ENCODE data around the gene IRF8.

The IRF8 gene

DNA sequence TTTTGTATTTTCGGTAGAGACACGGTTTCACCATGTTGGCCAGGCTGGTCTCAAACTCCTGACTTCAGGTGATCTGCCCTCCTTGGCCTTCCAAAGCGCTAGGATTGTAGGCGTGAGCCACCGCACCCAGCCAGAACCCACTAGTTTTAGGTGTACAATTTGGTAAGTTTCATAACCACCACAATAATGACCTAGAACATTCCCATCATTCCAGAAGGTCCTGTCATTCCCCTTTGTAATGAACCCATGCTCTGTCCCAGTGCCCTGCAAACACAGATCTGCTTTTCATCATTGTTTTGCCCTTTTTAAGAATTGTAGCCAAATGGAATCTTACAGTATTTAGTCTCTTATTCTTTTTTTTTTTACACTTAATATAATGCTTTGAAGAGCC is 35.6 kb upstream of the IRF8 start:
- Histone ChIP-seq H2BK120ac (ENCODE audit: low read depth, low read length) (no peak overlapping the region), H3K4ac (ENCODE audit: low read depth, low read length) (no peak overlapping the region), H3K27ac (ENCODE audit: low read depth, low read length) (no peak overlapping the region), H3K4me1 (ENCODE audit: control insufficient read depth, low read depth, low read length) (no peaks in the 10 kb centered on the region), H2AK5ac (ENCODE audit: low read length) (no peak overlapping the region), H3K4me2 (ENCODE audit: low read length) (no peak overlapping the region), H4K8ac (ENCODE audit: low read depth, low read length) (no peak overlapping the region), H3K79me1 (ENCODE audit: low read length) (no peaks in the 10 kb centered on the region), H3K23ac (ENCODE audit: low read length) (no peak overlapping the region), H3K36me3 (ENCODE audit: control insufficient read depth, insufficient read depth, low read length) (no peaks in the 10 kb centered on the region), H3K18ac (ENCODE audit: low read length) (no peak overlapping the region), H2BK15ac (replicated peaks; ENCODE audit: low read depth) (no peak overlapping the region), H3K9ac (ENCODE audit: low read length) (no peak overlapping the region), H3K4me3 (ENCODE audit: low read length) (no peak overlapping the region), H4K5ac (ENCODE audit: low read length) (no peak overlapping the region), H3K56ac (ENCODE audit: low read length) (no peak overlapping the region), H2BK5ac (ENCODE audit: low read length) (no peak overlapping the region), H3K79me2 (ENCODE audit: control insufficient read depth, insufficient read depth, low read length) (no peaks in the 10 kb centered on the region), H3K27me3 (ENCODE audit: insufficient read depth, low read length, poor library complexity) (no peaks in the 10 kb centered on the region)
- WGBS (ENCODE audit: extremely low coverage, insufficient coverage, low lambda C conversion rate) = no CpG with 5 or more reads among the region's 5 CpGs
- DNase-seq = no peak

DNA sequence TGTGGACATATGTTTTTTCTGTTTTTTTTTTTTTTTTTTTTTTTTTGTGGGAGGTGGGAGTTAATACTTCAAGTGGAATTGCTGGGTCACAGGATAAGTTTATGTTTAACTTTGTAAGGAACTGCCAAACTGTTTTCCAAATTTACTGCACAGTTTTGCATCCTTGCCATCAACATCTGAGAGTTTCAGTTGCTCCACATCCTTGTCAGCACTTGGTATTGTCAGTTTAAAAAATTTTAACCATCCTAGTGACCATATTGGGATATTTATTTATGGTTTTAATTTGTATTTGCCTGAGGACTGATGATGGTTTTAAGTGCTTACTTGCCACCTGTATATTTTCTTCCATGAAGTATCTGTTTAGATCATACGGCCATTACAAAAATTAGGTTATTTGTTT is 34.0 kb upstream of the IRF8 start:
- Histone ChIP-seq H3K18ac (ENCODE audit: low read length) (no peak overlapping the region), H3K27me3 (ENCODE audit: insufficient read depth, low read length, poor library complexity) (no peaks in the 10 kb centered on the region), H2AK5ac (ENCODE audit: low read length) (no peak overlapping the region), H4K8ac (ENCODE audit: low read depth, low read length) (no peak overlapping the region), H3K4me1 (ENCODE audit: control insufficient read depth, low read depth, low read length) (peaks cover 1% of the 10 kb centered on the region), H3K4me3 (ENCODE audit: low read length) (no peak overlapping the region), H3K56ac (ENCODE audit: low read length) (no peak overlapping the region), H3K79me2 (ENCODE audit: control insufficient read depth, insufficient read depth, low read length) (no peaks in the 10 kb centered on the region), H2BK15ac (replicated peaks; ENCODE audit: low read depth) (no peak overlapping the region), H2BK120ac (ENCODE audit: low read depth, low read length) (no peak overlapping the region), H3K9ac (ENCODE audit: low read length) (no peak overlapping the region), H3K4ac (ENCODE audit: low read depth, low read length) (no peak overlapping the region), H3K79me1 (ENCODE audit: low read length) (no peaks in the 10 kb centered on the region), H3K23ac (ENCODE audit: low read length) (no peak overlapping the region), H4K5ac (ENCODE audit: low read length) (no peak overlapping the region), H3K4me2 (ENCODE audit: low read length) (no peak overlapping the region), H2BK5ac (ENCODE audit: low read length) (no peak overlapping the region), H3K27ac (ENCODE audit: low read depth, low read length) (no peak overlapping the region), H3K36me3 (ENCODE audit: control insufficient read depth, insufficient read depth, low read length) (no peaks in the 10 kb centered on the region)
- no peak for DNase-seq
- no CpG with 5 or more reads among the region's 1 CpG for WGBS (ENCODE audit: extremely low coverage, insufficient coverage, low lambda C conversion rate)

DNA sequence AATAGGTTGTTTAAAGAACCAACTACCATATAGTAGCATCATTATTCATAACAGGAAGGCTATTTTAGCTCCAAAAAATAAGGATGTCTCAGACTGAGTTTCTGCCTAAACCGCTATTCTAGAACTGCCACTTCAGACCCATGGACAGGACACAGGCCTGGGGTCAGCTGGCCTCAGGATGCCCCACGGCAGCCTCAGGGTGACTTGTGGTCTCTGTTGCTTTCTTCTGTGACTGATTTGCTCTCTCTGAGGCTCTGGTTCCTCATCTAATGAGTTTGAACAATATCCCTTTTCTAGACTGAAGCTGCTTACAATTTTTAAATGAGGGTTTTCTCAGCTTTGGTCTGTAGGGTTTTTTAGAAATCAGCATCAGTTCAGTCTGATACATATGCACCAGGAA is 31.8 kb upstream of the IRF8 start:
- no peak overlapping the region for H3K18ac ChIP-seq (ENCODE audit: low read length)
- H3K27ac ChIP-seq (ENCODE audit: low read depth, low read length) = no peak overlapping the region
- no peak overlapping the region for H3K4me2 ChIP-seq (ENCODE audit: low read length)
- H3K56ac ChIP-seq (ENCODE audit: low read length) = no peak overlapping the region
- H4K8ac ChIP-seq (ENCODE audit: low read depth, low read length) = no peak overlapping the region
- no peak overlapping the region for H2AK5ac ChIP-seq (ENCODE audit: low read length)
- no peak overlapping the region for H2BK5ac ChIP-seq (ENCODE audit: low read length)
- no peaks in the 10 kb centered on the region for H3K27me3 ChIP-seq (ENCODE audit: insufficient read depth, low read length, poor library complexity)
- no peaks in the 10 kb centered on the region for H3K79me2 ChIP-seq (ENCODE audit: control insufficient read depth, insufficient read depth, low read length)
- peaks cover 2% of the 10 kb centered on the region for H3K4me1 ChIP-seq (ENCODE audit: control insufficient read depth, low read depth, low read length)
- H3K9ac ChIP-seq (ENCODE audit: low read length) = no peak overlapping the region
- no peak overlapping the region for H2BK15ac ChIP-seq (replicated peaks; ENCODE audit: low read depth)
- H3K4me3 ChIP-seq (ENCODE audit: low read length) = no peak overlapping the region
- H2BK120ac ChIP-seq (ENCODE audit: low read depth, low read length) = no peak overlapping the region
- no peaks in the 10 kb centered on the region for H3K36me3 ChIP-seq (ENCODE audit: control insufficient read depth, insufficient read depth, low read length)
- DNase-seq = no peak
- no peak overlapping the region for H3K4ac ChIP-seq (ENCODE audit: low read depth, low read length)
- H3K23ac ChIP-seq (ENCODE audit: low read length) = no peak overlapping the region
- WGBS (ENCODE audit: extremely low coverage, insufficient coverage, low lambda C conversion rate) = no CpG with 5 or more reads among the region's 2 CpGs
- H3K79me1 ChIP-seq (ENCODE audit: low read length) = no peaks in the 10 kb centered on the region
- H4K5ac ChIP-seq (ENCODE audit: low read length) = no peak overlapping the region

DNA sequence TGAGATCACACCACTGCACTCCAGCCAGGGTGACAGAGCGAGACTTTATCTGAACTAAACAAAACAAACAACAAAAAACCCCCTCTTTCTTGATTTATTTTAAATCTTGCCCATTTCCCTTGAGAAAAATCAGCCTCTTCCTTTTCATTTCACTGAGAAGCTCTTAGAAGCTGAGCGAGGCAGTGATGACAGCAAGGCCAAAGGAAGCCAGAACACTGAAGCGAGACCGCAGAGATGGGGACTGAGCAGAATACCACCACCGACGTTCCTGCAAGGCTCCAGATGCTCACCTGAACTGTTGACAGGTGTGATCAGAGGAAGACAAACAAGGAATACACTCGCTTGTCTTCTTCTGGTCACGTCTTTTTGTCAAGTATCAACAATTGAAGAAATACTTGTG is 30.5 kb upstream of the IRF8 start:
- WGBS (ENCODE audit: extremely low coverage, insufficient coverage, low lambda C conversion rate) = no CpG with 5 or more reads among the region's 8 CpGs
- Histone ChIP-seq H2BK120ac (ENCODE audit: low read depth, low read length) (no peak overlapping the region), H3K4me2 (ENCODE audit: low read length) (no peak overlapping the region), H3K4me1 (ENCODE audit: control insufficient read depth, low read depth, low read length) (peaks cover 2% of the 10 kb centered on the region), H3K4ac (ENCODE audit: low read depth, low read length) (no peak overlapping the region), H3K36me3 (ENCODE audit: control insufficient read depth, insufficient read depth, low read length) (no peaks in the 10 kb centered on the region), H3K9ac (ENCODE audit: low read length) (no peak overlapping the region), H3K4me3 (ENCODE audit: low read length) (no peak overlapping the region), H4K8ac (ENCODE audit: low read depth, low read length) (no peak overlapping the region), H3K56ac (ENCODE audit: low read length) (no peak overlapping the region), H2AK5ac (ENCODE audit: low read length) (no peak overlapping the region), H2BK15ac (replicated peaks; ENCODE audit: low read depth) (no peak overlapping the region), H3K23ac (ENCODE audit: low read length) (no peak overlapping the region), H3K18ac (ENCODE audit: low read length) (no peak overlapping the region), H4K5ac (ENCODE audit: low read length) (no peak overlapping the region), H3K79me2 (ENCODE audit: control insufficient read depth, insufficient read depth, low read length) (no peaks in the 10 kb centered on the region), H3K27me3 (ENCODE audit: insufficient read depth, low read length, poor library complexity) (no peaks in the 10 kb centered on the region), H2BK5ac (ENCODE audit: low read length) (no peak overlapping the region), H3K27ac (ENCODE audit: low read depth, low read length) (no peak overlapping the region), H3K79me1 (ENCODE audit: low read length) (no peaks in the 10 kb centered on the region)
- DNase-seq = no peak

DNA sequence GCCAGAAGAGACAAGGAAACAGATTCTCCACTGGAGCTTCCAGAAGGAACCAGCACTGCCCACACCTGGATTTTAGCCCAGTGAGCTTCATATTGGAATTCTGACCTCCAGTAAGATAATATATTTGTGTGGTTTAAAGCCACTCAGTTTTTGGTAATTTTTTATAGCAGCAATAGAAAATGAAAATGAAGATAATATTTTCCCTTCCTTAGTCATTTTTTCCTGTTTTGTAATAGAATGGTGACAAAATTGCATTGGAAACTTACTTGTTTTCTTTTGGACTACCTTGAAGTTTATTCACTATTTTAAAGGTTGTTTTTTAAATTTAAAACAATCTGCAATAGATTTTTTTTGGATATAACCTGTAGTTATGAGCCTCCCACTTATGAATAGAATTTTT is 29.8 kb upstream of the IRF8 start:
- Histone ChIP-seq H2BK5ac (ENCODE audit: low read length) (no peak overlapping the region), H3K27me3 (ENCODE audit: insufficient read depth, low read length, poor library complexity) (no peaks in the 10 kb centered on the region), H3K79me1 (ENCODE audit: low read length) (no peaks in the 10 kb centered on the region), H2BK120ac (ENCODE audit: low read depth, low read length) (no peak overlapping the region), H2BK15ac (replicated peaks; ENCODE audit: low read depth) (no peak overlapping the region), H3K56ac (ENCODE audit: low read length) (no peak overlapping the region), H4K8ac (ENCODE audit: low read depth, low read length) (no peak overlapping the region), H3K23ac (ENCODE audit: low read length) (no peak overlapping the region), H3K18ac (ENCODE audit: low read length) (no peak overlapping the region), H3K4ac (ENCODE audit: low read depth, low read length) (no peak overlapping the region), H3K9ac (ENCODE audit: low read length) (no peak overlapping the region), H2AK5ac (ENCODE audit: low read length) (no peak overlapping the region), H3K36me3 (ENCODE audit: control insufficient read depth, insufficient read depth, low read length) (no peaks in the 10 kb centered on the region), H3K4me1 (ENCODE audit: control insufficient read depth, low read depth, low read length) (peaks cover 2% of the 10 kb centered on the region), H3K79me2 (ENCODE audit: control insufficient read depth, insufficient read depth, low read length) (no peaks in the 10 kb centered on the region), H3K4me3 (ENCODE audit: low read length) (no peak overlapping the region), H3K4me2 (ENCODE audit: low read length) (no peak overlapping the region), H4K5ac (ENCODE audit: low read length) (no peak overlapping the region), H3K27ac (ENCODE audit: low read depth, low read length) (no peak overlapping the region)
- no peak for DNase-seq

DNA sequence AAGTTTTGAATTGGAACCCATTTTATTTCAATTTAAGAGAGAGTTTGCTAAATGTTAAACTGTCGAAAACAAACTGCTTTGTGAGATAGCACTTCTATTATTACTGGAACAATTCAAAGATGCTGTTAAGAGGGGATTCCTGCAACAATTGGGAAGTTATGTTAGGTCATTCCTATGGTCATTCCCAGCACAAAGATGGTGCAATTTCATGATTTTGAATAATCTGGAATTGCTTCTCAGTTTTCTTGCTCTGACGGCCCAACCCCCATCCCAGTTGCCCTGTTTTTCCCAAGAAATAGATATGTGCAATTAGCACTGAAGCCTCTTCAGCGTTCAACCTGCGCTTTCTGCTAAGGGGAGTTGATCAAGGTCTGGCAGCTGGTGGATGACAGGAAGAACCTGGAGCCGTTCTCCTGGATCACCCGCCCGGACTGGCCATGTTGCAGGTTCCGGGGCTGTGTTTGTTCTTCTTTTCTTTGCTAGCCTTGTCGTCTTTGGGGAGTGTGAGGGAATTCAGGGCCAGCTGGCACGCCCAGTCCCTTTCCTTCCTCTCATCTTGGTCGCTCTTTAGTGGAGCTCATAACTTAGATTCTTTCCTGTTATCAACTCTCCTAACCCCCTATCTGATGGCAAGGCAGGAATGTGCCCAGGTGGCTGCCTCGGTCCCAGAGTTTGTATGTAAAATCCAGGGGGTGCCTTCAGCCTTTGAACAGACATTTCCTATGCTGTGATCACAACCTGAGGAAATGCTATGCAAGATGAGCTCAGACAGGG is 29.0 kb upstream of the IRF8 start:
- DNase-seq = peak; percentile 89
- H3K56ac ChIP-seq (ENCODE audit: low read length) = no peak overlapping the region
- H3K79me1 ChIP-seq (ENCODE audit: low read length) = no peaks in the 10 kb centered on the region
- no peak overlapping the region for H2BK5ac ChIP-seq (ENCODE audit: low read length)
- peak overlapping the region; percentile 3 for H3K4me2 ChIP-seq (ENCODE audit: low read length)
- H3K23ac ChIP-seq (ENCODE audit: low read length) = no peak overlapping the region
- H2AK5ac ChIP-seq (ENCODE audit: low read length) = no peak overlapping the region
- no peak overlapping the region for H4K8ac ChIP-seq (ENCODE audit: low read depth, low read length)
- no peak overlapping the region for H3K9ac ChIP-seq (ENCODE audit: low read length)
- H3K18ac ChIP-seq (ENCODE audit: low read length) = no peak overlapping the region
- H3K4ac ChIP-seq (ENCODE audit: low read depth, low read length) = no peak overlapping the region
- no peak overlapping the region for H2BK120ac ChIP-seq (ENCODE audit: low read depth, low read length)
- no peaks in the 10 kb centered on the region for H3K27me3 ChIP-seq (ENCODE audit: insufficient read depth, low read length, poor library complexity)
- H4K5ac ChIP-seq (ENCODE audit: low read length) = no peak overlapping the region
- WGBS (ENCODE audit: extremely low coverage, insufficient coverage, low lambda C conversion rate) = no CpG with 5 or more reads among the region's 12 CpGs
- H3K27ac ChIP-seq (ENCODE audit: low read depth, low read length) = no peak overlapping the region
- no peaks in the 10 kb centered on the region for H3K36me3 ChIP-seq (ENCODE audit: control insufficient read depth, insufficient read depth, low read length)
- peaks cover 2% of the 10 kb centered on the region for H3K4me1 ChIP-seq (ENCODE audit: control insufficient read depth, low read depth, low read length)
- H2BK15ac ChIP-seq (replicated peaks; ENCODE audit: low read depth) = no peak overlapping the region
- no peak overlapping the region for H3K4me3 ChIP-seq (ENCODE audit: low read length)
- no peaks in the 10 kb centered on the region for H3K79me2 ChIP-seq (ENCODE audit: control insufficient read depth, insufficient read depth, low read length)

Measured in mesendoderm (in vitro differentiated cells).